ENCODE measurements around the gene TOP2A.

Gene TOP2A

GRCh38 chr17:40347319-40348135 lies 70.2 kb downstream of the TOP2A start:
- no peak for DNase-seq (ENCODE audit: low read depth in 1 of 2, low spot score in 1 of 2)

GRCh38 chr17:40346765-40347158 lies 70.9 kb downstream of the TOP2A start:
- no peak for DNase-seq (ENCODE audit: low read depth in 1 of 2, low spot score in 1 of 2)

- no peak for DNase-seq (ENCODE audit: low read depth in 1 of 2, low spot score in 1 of 2)
These were observed 71.5 kb downstream of the TOP2A start for GRCh38 chr17:40345994-40346764.

GRCh38 chr17:40345161-40345993 lies 72.3 kb downstream of the TOP2A start:
- DNase-seq (ENCODE audit: low read depth in 1 of 2, low spot score in 1 of 2), result no peak

GRCh38 chr17:40344421-40345160 lies 73.1 kb downstream of the TOP2A start:
- DNase-seq (ENCODE audit: low read depth in 1 of 2, low spot score in 1 of 2), result no peak

GRCh38 chr17:40343219-40344119 lies 74.2 kb downstream of the TOP2A start:
- no peak for DNase-seq (ENCODE audit: low read depth in 1 of 2, low spot score in 1 of 2)

GRCh38 chr17:40342504-40343218 lies 75.0 kb downstream of the TOP2A start:
- no peak for DNase-seq (ENCODE audit: low read depth in 1 of 2, low spot score in 1 of 2)

GRCh38 chr17:40341808-40342503 lies 75.7 kb downstream of the TOP2A start:
- no peak for DNase-seq (ENCODE audit: low read depth in 1 of 2, low spot score in 1 of 2)

- DNase-seq (ENCODE audit: low read depth in 1 of 2, low spot score in 1 of 2), result peak; percentile 54 to 70
These were observed 76.6 kb downstream of the TOP2A start for GRCh38 chr17:40340880-40341807.

- DNase-seq (ENCODE audit: low read depth in 1 of 2, low spot score in 1 of 2), result no peak
These were observed 77.4 kb downstream of the TOP2A start for GRCh38 chr17:40340327-40340726.

- DNase-seq (ENCODE audit: low read depth in 1 of 2, low spot score in 1 of 2), result no peak
These were observed 78.6 kb downstream of the TOP2A start for GRCh38 chr17:40338941-40339649.
